Neuronal stem cell (in vitro differentiated cells): ENCODE results near the gene CRYBB1.

Experiments used
- DNase-seq: peaks from one replicate; pipeline ENCODE4 v3.0.0-alpha.2; 2013; ENCODE audit warnings: low spot score
- H2AFZ ChIP-seq: one replicate; pipeline ENCODE4 v1.6.1; 2013; ENCODE audit warnings: mild to moderate bottlenecking, low read length, inconsistent platforms
- H2AK5ac ChIP-seq: 2 replicates; pipeline ENCODE4 v1.6.1; 2013; ENCODE audit warnings: low read depth, mild to moderate bottlenecking, inconsistent platforms, low read length, moderate library complexity, mixed read lengths
- H2BK120ac ChIP-seq: 2 replicates; pipeline ENCODE4 v1.6.1; 2013; ENCODE audit warnings: low read depth, mild to moderate bottlenecking, inconsistent platforms, low read length, moderate library complexity, mixed read lengths
- H2BK12ac ChIP-seq: one replicate; pipeline ENCODE4 v1.6.1; 2013; ENCODE audit warnings: low read length, inconsistent platforms
- H2BK15ac ChIP-seq: 2 replicates; pipeline ENCODE4 v1.6.1; 2013; ENCODE audit warnings: mild to moderate bottlenecking, low read length, inconsistent platforms, mixed read lengths
- H2BK5ac ChIP-seq: one replicate; pipeline ENCODE4 v1.6.1; 2013; ENCODE audit warnings: inconsistent platforms, mild to moderate bottlenecking, low read length, moderate library complexity
- H3K14ac ChIP-seq: one replicate; pipeline ENCODE4 v1.6.1; 2013; ENCODE audit warnings: low read length, inconsistent platforms
- H3K18ac ChIP-seq: 2 replicates; pipeline ENCODE4 v1.6.1; 2013; ENCODE audit warnings: low read length, inconsistent platforms
- H3K23ac ChIP-seq: 2 replicates; pipeline ENCODE4 v1.6.1; 2013; ENCODE audit warnings: low read depth, mild to moderate bottlenecking, mixed read lengths, low read length, inconsistent platforms; ENCODE audit not compliant: poor library complexity
- H3K27ac ChIP-seq: replicated peaks from 3 replicates; pipeline ENCODE4 v1.5.1; 2013; ENCODE audit warnings: low read length, inconsistent platforms
- H3K27me3 ChIP-seq, 3 experiments: 2 replicates each; pipeline ENCODE4 v1.6.1; 2013; ENCODE audit warnings: low read length in 3 of 3, mild to moderate bottlenecking in 2 of 3, inconsistent platforms in 1 of 3, low read depth in 1 of 3, mixed read lengths in 1 of 3, moderate library complexity in 1 of 3; ENCODE audit not compliant: control insufficient read depth in 3 of 3, insufficient read depth in 3 of 3
- H3K36me3 ChIP-seq, 2 donors: replicated peaks in 1 of 2; 2 replicates each; pipeline ENCODE4 v1.6.1; 2013; ENCODE audit warnings: low read length in 2 of 2; ENCODE audit not compliant: control insufficient read depth in 2 of 2, insufficient read depth in 2 of 2
- H3K4ac ChIP-seq: 2 replicates; pipeline ENCODE4 v1.6.1; 2013; ENCODE audit warnings: inconsistent platforms, mild to moderate bottlenecking, low read length, moderate library complexity
- H3K4me1 ChIP-seq, 2 donors: 1 replicate in 1 of 2; 2 replicates in 1 of 2; pipeline ENCODE4 v1.6.1; 2013; ENCODE audit warnings: low read length in 2 of 2, low read depth in 1 of 2; ENCODE audit not compliant: control insufficient read depth in 2 of 2, insufficient read depth in 1 of 2
- H3K4me2 ChIP-seq: one replicate; pipeline ENCODE4 v1.6.1; 2013; ENCODE audit warnings: mild to moderate bottlenecking, low read length, inconsistent platforms; ENCODE audit not compliant: insufficient read depth, poor library complexity, severe bottlenecking
- H3K4me3 ChIP-seq, 2 donors: 2 replicates each; pipeline ENCODE4 v1.5.1; 2013; ENCODE audit warnings: low read length in 2 of 2, mild to moderate bottlenecking in 2 of 2, inconsistent platforms in 1 of 2, moderate library complexity in 1 of 2
- H3K79me1 ChIP-seq: one replicate; pipeline ENCODE4 v1.6.1; 2013; ENCODE audit warnings: low read depth, mild to moderate bottlenecking, inconsistent platforms, low read length, moderate library complexity
- H3K9ac ChIP-seq: one replicate; pipeline ENCODE4 v1.6.1; 2013; ENCODE audit warnings: mild to moderate bottlenecking, low read depth, low read length, inconsistent platforms; ENCODE audit not compliant: poor library complexity
- H3K9me3 ChIP-seq, 2 donors: replicated peaks in 1 of 2; 2 replicates each; pipeline versions ENCODE3 to v1.6.1; 2013; ENCODE audit warnings: low read length in 2 of 2, mild to moderate bottlenecking in 2 of 2, inconsistent platforms in 1 of 2, low read depth in 1 of 2, mixed read lengths in 1 of 2, moderate library complexity in 1 of 2; ENCODE audit not compliant: control insufficient read depth in 2 of 2, insufficient read depth in 1 of 2
- H4K8ac ChIP-seq: one replicate; pipeline ENCODE4 v1.6.1; 2013; ENCODE audit warnings: low read depth, mild to moderate bottlenecking, inconsistent platforms, low read length, moderate library complexity
- H4K91ac ChIP-seq: one replicate; pipeline ENCODE4 v1.6.1; 2013; ENCODE audit warnings: low read length, low read depth, mild to moderate bottlenecking, inconsistent platforms; ENCODE audit not compliant: poor library complexity
- WGBS, 2 donors: extraction: QIAGEN DNeasy Blood & Tissue Kit; methylation state at CpG; one replicate each; pipeline ENCODE4 v1.1.7; 2013; ENCODE audit warnings: missing lambda C conversion rate in 2 of 2, mixed read lengths in 1 of 2; ENCODE audit not compliant: insufficient read length in 2 of 2, insufficient replicate concordance in 1 of 2; ENCODE audit errors: extremely low coverage in 2 of 2; 5-methylcytosine and 5-hydroxymethylcytosine counted together

CRYBB1 gene

DNA sequence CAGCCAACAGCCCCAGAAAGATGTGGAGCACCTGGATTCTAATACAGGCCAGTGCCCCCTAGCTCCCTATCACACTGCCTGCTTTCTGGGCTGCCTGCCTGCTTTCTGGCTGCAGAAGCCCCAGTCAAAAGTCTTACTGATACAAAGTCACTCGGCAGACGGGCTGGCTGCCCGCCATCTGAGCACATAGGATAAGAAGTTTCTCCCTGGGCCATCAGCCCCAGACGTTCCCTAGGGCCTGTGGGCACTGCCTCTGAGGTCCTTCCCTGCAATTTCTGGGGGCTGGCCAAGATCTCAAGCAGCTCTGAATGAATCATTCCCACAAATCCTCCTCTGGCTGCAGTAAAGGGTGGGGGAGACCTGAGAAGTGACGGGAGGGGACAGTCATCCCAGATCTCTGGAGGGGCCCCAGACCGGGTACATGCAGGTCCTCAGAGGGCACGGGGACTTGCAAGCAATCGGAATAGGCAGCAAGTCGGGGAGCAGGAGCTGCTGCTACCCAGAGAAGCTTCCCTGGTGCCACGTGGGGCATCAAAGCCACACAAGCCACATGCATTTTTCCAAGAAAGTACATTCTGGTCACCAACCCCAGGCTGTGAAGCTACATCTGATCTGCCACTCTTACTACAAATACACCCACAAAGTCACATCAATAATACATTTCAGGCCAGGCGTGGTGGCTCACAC is 32.6 kb downstream of the CRYBB1 start:
- no peaks in the 10 kb centered on the region for H3K27me3 ChIP-seq

GRCh38 chr22:26584010-26584409 is 33.8 kb downstream of the CRYBB1 start:
- H2AFZ ChIP-seq: no peak overlapping the region
- WGBS, 2 donors: no CpG with 5 or more reads among the region's 4 CpGs

More for the DNA sequence above, 32.6 kb downstream of the CRYBB1 start:
- no peak overlapping the region for H3K14ac ChIP-seq
- peak overlapping the region; percentile 63 for H2AK5ac ChIP-seq
- no peak overlapping the region for H3K9ac ChIP-seq
- H3K4ac ChIP-seq: no peak overlapping the region
- H4K91ac ChIP-seq: no peak overlapping the region
- H3K27ac ChIP-seq: no peak overlapping the region
- H2BK5ac ChIP-seq: no peak overlapping the region
- DNase-seq: no peak
- no peak overlapping the region for H3K18ac ChIP-seq
- no peak overlapping the region for H3K4me3 ChIP-seq
- no peak overlapping the region for H4K8ac ChIP-seq
- WGBS, 2 donors: no CpG with 5 or more reads among the region's 11 CpGs
- no peak overlapping the region for H2BK15ac ChIP-seq
- no peak overlapping the region for H2AFZ ChIP-seq
- H3K23ac ChIP-seq: no peak overlapping the region
- H3K4me1 ChIP-seq: peaks cover 3 to 8% of the 10 kb centered on the region in 2 donors
- H3K9me3 ChIP-seq: peaks cover 2 to 6% of the 10 kb centered on the region in 2 donors
- H3K79me1 ChIP-seq: peaks cover 8% of the 10 kb centered on the region
- H2BK120ac ChIP-seq: no peak overlapping the region
- peaks cover 0 to 48% of the 10 kb centered on the region in 2 donors for H3K36me3 ChIP-seq
- no peak overlapping the region for H2BK12ac ChIP-seq
- no peak overlapping the region for H3K4me2 ChIP-seq

DNA sequence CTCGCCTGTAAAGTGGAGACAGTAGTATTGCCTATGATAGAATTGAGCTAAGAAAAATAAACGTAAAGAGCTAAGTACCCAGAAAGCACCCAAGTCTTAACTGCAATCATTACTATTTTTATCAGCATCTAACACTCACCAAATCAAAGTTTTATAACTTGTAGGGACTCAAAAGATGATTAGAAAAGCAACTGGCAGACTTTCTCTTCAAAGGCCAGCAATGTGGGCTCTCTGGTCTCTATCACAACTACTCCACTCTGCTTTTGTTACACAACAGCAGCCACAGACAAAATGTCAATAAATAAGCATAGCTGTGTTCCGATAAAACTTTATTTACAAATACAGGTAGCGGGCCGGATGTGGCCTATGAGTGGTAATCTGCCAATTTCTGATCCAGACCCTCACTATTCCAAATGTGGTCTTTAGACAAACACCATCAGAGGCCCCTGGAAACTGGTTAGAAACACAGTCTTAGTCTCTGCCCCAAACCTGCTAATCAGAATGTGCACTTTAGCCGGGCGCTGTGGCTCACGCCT is 36.1 kb downstream of the CRYBB1 start:
- no peak overlapping the region for H3K27ac ChIP-seq
- H2BK120ac ChIP-seq: no peak overlapping the region
- no peaks in the 10 kb centered on the region for H3K9me3 ChIP-seq
- no peak overlapping the region for H3K23ac ChIP-seq
- H2AK5ac ChIP-seq: no peak overlapping the region
- H3K4ac ChIP-seq: no peak overlapping the region
- peaks cover 0 to 48% of the 10 kb centered on the region in 2 donors for H3K36me3 ChIP-seq
- H3K4me2 ChIP-seq: no peak overlapping the region
- no peak overlapping the region for H3K18ac ChIP-seq
- H3K4me1 ChIP-seq: peaks cover 2 to 4% of the 10 kb centered on the region in 2 donors
- no peak for DNase-seq
- H2BK15ac ChIP-seq: no peak overlapping the region
- H4K8ac ChIP-seq: no peak overlapping the region
- H2AFZ ChIP-seq: no peak overlapping the region
- H3K79me1 ChIP-seq: peaks cover 4% of the 10 kb centered on the region
- H2BK12ac ChIP-seq: no peak overlapping the region
- H3K9ac ChIP-seq: no peak overlapping the region
- H3K4me3 ChIP-seq: no peak overlapping the region
- no peaks in the 10 kb centered on the region for H3K27me3 ChIP-seq
- no CpG with 5 or more reads among the region's 8 CpGs for WGBS, 2 donors
- no peak overlapping the region for H3K14ac ChIP-seq
- no peak overlapping the region for H4K91ac ChIP-seq
- no peak overlapping the region for H2BK5ac ChIP-seq

More at GRCh38 chr22:26584010-26584409, 33.8 kb downstream of the CRYBB1 start:
- Histone ChIP-seq H3K79me1 (peaks cover 7% of the 10 kb centered on the region), H3K4ac (no peak overlapping the region), H3K9ac (no peak overlapping the region), H2BK15ac (no peak overlapping the region), H2BK120ac (no peak overlapping the region), H3K23ac (no peak overlapping the region), H4K8ac (no peak overlapping the region), H3K4me2 (no peak overlapping the region), H3K9me3 (peaks cover 2 to 6% of the 10 kb centered on the region in 2 donors), H3K27me3 (no peaks in the 10 kb centered on the region), H3K36me3 (peaks cover 0 to 53% of the 10 kb centered on the region in 2 donors), H3K14ac (no peak overlapping the region), H3K18ac (no peak overlapping the region), H4K91ac (no peak overlapping the region), H3K4me3 (no peak overlapping the region), H2BK5ac (no peak overlapping the region), H2BK12ac (no peak overlapping the region), H3K4me1 (peaks cover 5 to 8% of the 10 kb centered on the region in 2 donors), H3K27ac (no peak overlapping the region), H2AK5ac (no peak overlapping the region)
- no peak for DNase-seq

DNA sequence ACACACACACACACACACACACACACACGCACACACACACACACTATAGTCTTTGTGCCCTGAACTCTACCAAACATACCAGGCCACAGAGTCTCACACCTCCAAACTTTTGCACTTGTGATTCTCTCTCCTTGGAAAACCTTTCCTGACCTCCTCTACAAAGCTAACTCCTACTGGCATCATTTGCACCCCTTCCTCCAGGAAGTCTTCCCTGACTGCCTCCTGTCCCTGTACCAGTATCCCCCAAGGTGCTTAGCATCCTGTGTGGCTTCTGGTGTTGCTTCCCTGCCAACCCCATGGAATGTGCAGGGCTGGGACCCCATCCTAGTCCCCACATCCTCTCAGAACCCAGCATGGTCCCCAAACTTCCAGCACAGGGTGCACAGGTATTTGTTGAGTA is 36.8 kb downstream of the CRYBB1 start:
- Histone ChIP-seq H3K4me1 (peaks cover 4 to 7% of the 10 kb centered on the region in 2 donors), H3K9ac (peak overlapping the region; percentile 5), H3K4ac (no peak overlapping the region), H3K23ac (no peak overlapping the region), H3K27me3 (no peaks in the 10 kb centered on the region), H2BK12ac (no peak overlapping the region), H3K4me2 (no peak overlapping the region), H3K9me3 (no peaks in the 10 kb centered on the region), H2AFZ (no peak overlapping the region), H3K79me1 (peaks cover 4% of the 10 kb centered on the region), H3K4me3 (no peak overlapping the region), H2BK120ac (no peak overlapping the region), H4K91ac (no peak overlapping the region), H2BK5ac (no peak overlapping the region), H3K36me3 (peaks cover 0 to 48% of the 10 kb centered on the region in 2 donors), H4K8ac (peak overlapping the region; percentile 83), H2AK5ac (no peak overlapping the region), H2BK15ac (no peak overlapping the region), H3K18ac (peak overlapping the region; percentile 28), H3K14ac (no peak overlapping the region), H3K27ac (no peak overlapping the region)
- WGBS, 2 donors: no CpG with 5 or more reads among the region's 1 CpG
- DNase-seq: no peak
